HCT116 (cell line): Measurements from ENCODE around the gene TMEM63B. TPM values are rescaled to one million over a fixed set of nuclear protein-coding genes. Genes with fewer than 3 reads are reported as not detected.

ENCODE experiments used
- ATAC-seq: fragments of 200-7000 bp; cut with Tn5 transposase; 2 replicates; pipeline ENCODE4 v1.9.1; 2020; ENCODE audit warnings: mild to moderate bottlenecking, moderate library complexity
- BruUV-seq: library from RNA; stranded (reverse); fragments of 400-500 nt; replicated peaks from 2 replicates; lab custom pipeline; 2021; lab: Mats Ljungman, UMichigan
- CTCF ChIA-PET: fragments of 300-600 bp; sonication (Branson Sonifier 250); formaldehyde crosslinking; loops from one replicate; lab custom pipeline; 2021; ENCODE audit warnings: antibody characterized with exemption; lab: Charles Lee
- POLR2A ChIA-PET: fragments of 300-600, 350-600 bp; sonication (Branson Sonifier 250); formaldehyde crosslinking; loops from one replicate; lab custom pipeline; 2021; ENCODE audit warnings: antibody characterized with exemption; lab: Charles Lee
- RAD21 ChIA-PET, 2 experiments: fragments of 300-600 bp; sonication (Branson Sonifier 250); formaldehyde crosslinking; loops; one replicate each; lab custom pipeline; 2023; ENCODE audit warnings: low total read pairs in 2 of 2; ENCODE audit not compliant: uncharacterized antibody in 2 of 2, unreplicated experiment in 2 of 2, low non-redundant PET in 1 of 2; lab: Charles Lee
- DNase-seq: peaks from one replicate; pipeline ENCODE4 v3.0.0-alpha.2; 2010; ENCODE audit warnings: low read depth, low spot score
- H2AFZ ChIP-seq: fragments of 200-600 bp; shearing (Covaris generic), sonication (generic); 2 replicates; pipeline ENCODE4 v1.6.1; 2017; ENCODE audit warnings: low read depth, mixed run types, mixed read lengths, antibody characterized with exemption, low read length; ENCODE audit not compliant: poor library complexity, severe bottlenecking
- H3K27ac ChIP-seq: 2 replicates; pipeline ENCODE4 v1.5.1; 2012; ENCODE audit warnings: low read depth, low read length
- H3K27me3 ChIP-seq: fragments of 200-600 bp; sonication (generic); 2 replicates; pipeline ENCODE4 v1.6.1; 2016; ENCODE audit warnings: mixed run types, low read length, mixed read lengths; ENCODE audit not compliant: insufficient read depth
- H3K36me3 ChIP-seq, 2 experiments: fragments of 200-500 bp in 1 of 2; fragments of 200-600 bp in 1 of 2; sonication (Bioruptor generic) in 1 of 2; sonication (generic) in 1 of 2; 2 replicates each; pipeline versions ENCODE4 v1.5.1 to v1.6.1; 2014 to 2016; ENCODE audit warnings: low read length in 2 of 2, inconsistent platforms in 1 of 2, mixed read lengths in 1 of 2, mixed run types in 1 of 2; ENCODE audit not compliant: insufficient read depth in 2 of 2, control insufficient read depth in 1 of 2
- H3K4me1 ChIP-seq, 2 experiments: fragments of 200-600 bp in 1 of 2; sonication (generic) in 1 of 2; 2 replicates each; pipeline versions ENCODE4 v1.5.1 to v1.6.1; 2012 to 2017; ENCODE audit warnings: low read length in 2 of 2, inconsistent platforms in 1 of 2, mild to moderate bottlenecking in 1 of 2, mixed read lengths in 1 of 2, mixed run types in 1 of 2, moderate library complexity in 1 of 2; ENCODE audit not compliant: insufficient read depth in 2 of 2, control insufficient read depth in 1 of 2
- H3K4me2 ChIP-seq: fragments of 200-600 bp; sonication (generic); 2 replicates; pipeline ENCODE4 v1.6.1; 2017; ENCODE audit warnings: mixed run types, low read length, mixed read lengths
- H3K4me3 ChIP-seq, 2 experiments: fragments of 200-600 bp in 1 of 2; sonication (generic) in 1 of 2; replicated peaks in 1 of 2; 2 replicates each; pipeline ENCODE4 v1.5.1; 2011 to 2016; ENCODE audit warnings: low read length in 2 of 2, control low read depth in 1 of 2, low read depth in 1 of 2, mild to moderate bottlenecking in 1 of 2, mixed read lengths in 1 of 2, mixed run types in 1 of 2
- H3K79me2 ChIP-seq: fragments of 200-600 bp; sonication (generic); 2 replicates; pipeline ENCODE4 v1.6.1; 2017; ENCODE audit warnings: mild to moderate bottlenecking, mixed run types, low read length, moderate library complexity, mixed read lengths; ENCODE audit not compliant: insufficient read depth
- H3K9ac ChIP-seq: fragments of 200-600 bp; sonication (generic); 2 replicates; pipeline ENCODE4 v1.6.1; 2016; ENCODE audit warnings: low read length, mixed read lengths
- H3K9me2 ChIP-seq: fragments of 200-600 bp; sonication (generic), shearing (Covaris generic); 2 replicates; pipeline ENCODE4 v1.6.1; 2017; ENCODE audit warnings: mixed run types, mild to moderate bottlenecking, moderate library complexity; ENCODE audit not compliant: insufficient read depth
- H3K9me3 ChIP-seq, 2 experiments: fragments of 200-500 bp in 1 of 2; fragments of 200-600 bp in 1 of 2; sonication (Bioruptor generic) in 1 of 2; sonication (generic) in 1 of 2; 2 replicates each; pipeline ENCODE4 v1.6.1; 2014 to 2017; ENCODE audit warnings: low read length in 2 of 2, mixed read lengths in 2 of 2, inconsistent platforms in 1 of 2, low read depth in 1 of 2, mild to moderate bottlenecking in 1 of 2, mixed run types in 1 of 2, moderate library complexity in 1 of 2; ENCODE audit not compliant: control insufficient read depth in 1 of 2, insufficient read depth in 1 of 2
- H4K20me1 ChIP-seq: fragments of 200-600 bp; sonication (generic), shearing (Covaris generic); 2 replicates; pipeline ENCODE4 v1.6.1; 2017; ENCODE audit warnings: mixed run types, mild to moderate bottlenecking, moderate library complexity; ENCODE audit not compliant: insufficient read depth
- CBX3 ChIP-seq: IDR thresholded peaks from 2 replicates; pipeline ENCODE4 v1.6.1; 2012; ENCODE audit warnings: low read depth
- CEBPB ChIP-seq: IDR thresholded peaks from 2 replicates; pipeline ENCODE4 v1.6.1; 2012; ENCODE audit warnings: low read depth
- ELF1 ChIP-seq: IDR thresholded peaks from 2 replicates; pipeline ENCODE4 v1.6.1; 2012; ENCODE audit warnings: low read depth, borderline replicate concordance
- EZH2 ChIP-seq: fragments of 200-600 bp; sonication (generic); IDR thresholded peaks from 2 replicates; pipeline ENCODE4 v1.6.1; 2017; ENCODE audit warnings: antibody characterized with exemption, mixed run types
- EZH2phosphoT487 ChIP-seq: fragments of 200-600 bp; IDR thresholded peaks from 2 replicates; pipeline ENCODE4 v1.6.1; 2018; ENCODE audit warnings: antibody characterized with exemption, borderline replicate concordance
- FOSL1 ChIP-seq: IDR thresholded peaks from 2 replicates; pipeline ENCODE4 v1.6.1; 2012; ENCODE audit warnings: low read depth
- POLR2AphosphoS5 ChIP-seq: IDR thresholded peaks from 2 replicates; pipeline ENCODE4 v1.6.1; 2011; ENCODE audit warnings: mild to moderate bottlenecking, low read depth, low read length, moderate library complexity
- SIN3A ChIP-seq: IDR thresholded peaks from 2 replicates; pipeline ENCODE4 v1.6.1; 2012; ENCODE audit warnings: low read depth
- SP1 ChIP-seq: IDR thresholded peaks from 2 replicates; pipeline ENCODE4 v1.6.1; 2012; ENCODE audit warnings: low read depth
- TCF7L2 ChIP-seq: IDR thresholded peaks from 2 replicates; pipeline ENCODE4 v1.7.0; 2011; ENCODE audit warnings: borderline replicate concordance, inconsistent platforms; ENCODE audit not compliant: insufficient read depth, insufficient read length; ENCODE audit errors: extremely low read depth
- YY1 ChIP-seq: IDR thresholded peaks from 2 replicates; pipeline ENCODE4 v1.6.1; 2011; ENCODE audit warnings: low read length, low read depth, moderate library complexity, mild to moderate bottlenecking; ENCODE audit not compliant: insufficient replicate concordance; ENCODE audit errors: extremely low read depth
- ZBTB33 ChIP-seq: IDR thresholded peaks from 2 replicates; pipeline ENCODE4 v1.6.1; 2011; ENCODE audit warnings: mild to moderate bottlenecking, low read length, moderate library complexity; ENCODE audit not compliant: insufficient replicate concordance; ENCODE audit errors: extremely low read depth
- ZFX ChIP-seq: fragments of 450-650 bp; IDR thresholded peaks from 2 replicates; pipeline ENCODE4 v1.6.1; 2017
- ZNF274 ChIP-seq: fragments of 200-500 bp; sonication (Bioruptor generic); IDR thresholded peaks from 2 replicates; pipeline ENCODE4 v1.6.1; 2014; ENCODE audit warnings: mild to moderate bottlenecking, low read depth, low read length, inconsistent platforms
- intact Hi-C: fragments of 100-400 bp; cut with micrococcal nuclease; formaldehyde crosslinking; loops from 2 replicates; pipeline ENCODE4 v1.10.0; 2022
- total RNA-seq: library from RNA; stranded (reverse); gene quantifications from one replicate; pipeline ENCODE4 v1.2.1, GENCODE V29; 2021; ENCODE audit not compliant: unreplicated experiment
- TF ChIP-seq, protein P1 (sequence below): IDR thresholded peaks from 2 replicates; pipeline ENCODE4 v1.6.1; 2012
- TF ChIP-seq, protein P2 (sequence below): IDR thresholded peaks from 2 replicates; pipeline ENCODE4 v1.6.1; 2012

TMEM63B gene
- total RNA-seq, 1 experiment from 2014 or later = 58.2 TPM

DNA sequence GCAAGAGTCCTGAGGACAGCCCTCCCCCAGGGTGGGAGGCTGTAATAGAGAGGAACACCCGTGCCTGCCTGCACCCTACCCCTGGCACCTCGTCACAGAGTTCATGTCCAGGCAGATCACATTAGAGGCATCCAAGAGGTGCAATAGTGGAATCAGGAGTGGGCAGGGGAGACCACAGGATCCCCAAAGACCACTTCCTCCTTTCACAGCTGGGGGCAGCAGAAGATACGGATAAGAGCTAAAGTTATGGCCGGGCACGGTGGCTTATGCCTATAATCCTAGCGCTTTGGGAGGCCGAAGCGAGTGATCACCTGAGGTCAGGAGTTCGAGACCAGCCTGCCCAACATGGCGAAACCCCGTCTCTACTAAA is 29.8 kb downstream of the TMEM63B start:
- no peak overlapping the region for H2AFZ ChIP-seq
- H3K4me2 ChIP-seq = no peak overlapping the region
- no peaks in the 10 kb centered on the region for H3K79me2 ChIP-seq
- H3K4me1 ChIP-seq = peaks cover 0 to 14% of the 10 kb centered on the region in 2 experiments; a peak in 2 of 4 replicates
- ATAC-seq (no peak), DNase-seq (no peak)
- BruUV-seq = no TSS peak
- no peaks in the 10 kb centered on the region for H3K9me2 ChIP-seq
- ChIA-PET RAD21 (no interaction called here), POLR2A (no interaction called here), CTCF (interaction anchor here (1.0 to 1.6 kb wide), 2 partner anchors 15 to 80 kb away, joined by 5 to 6 read pairs; no protein-coding TSS in a partner anchor)
- no peaks in the 10 kb centered on the region for H3K27me3 ChIP-seq
- no peak overlapping the region for H3K4me3 ChIP-seq
- no peaks in the 10 kb centered on the region for H4K20me1 ChIP-seq
- TF ChIP-seq, protein P1, sequence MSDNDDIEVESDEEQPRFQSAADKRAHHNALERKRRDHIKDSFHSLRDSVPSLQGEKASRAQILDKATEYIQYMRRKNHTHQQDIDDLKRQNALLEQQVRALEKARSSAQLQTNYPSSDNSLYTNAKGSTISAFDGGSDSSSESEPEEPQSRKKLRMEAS = no peak
- TF ChIP-seq, protein P2, sequence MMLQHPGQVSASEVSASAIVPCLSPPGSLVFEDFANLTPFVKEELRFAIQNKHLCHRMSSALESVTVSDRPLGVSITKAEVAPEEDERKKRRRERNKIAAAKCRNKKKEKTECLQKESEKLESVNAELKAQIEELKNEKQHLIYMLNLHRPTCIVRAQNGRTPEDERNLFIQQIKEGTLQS = no peak
- no peak for TF ChIP-seq YY1
- TF ChIP-seq EZH2phosphoT487 = no peak
- TF ChIP-seq ZFX = no peak
- TF ChIP-seq ZNF274 = no peak
- TF ChIP-seq CBX3 = no peak
- TF ChIP-seq EZH2 = no peak
- no peak for TF ChIP-seq ELF1
- TF ChIP-seq CEBPB = no peak
- no peak for TF ChIP-seq SP1
- intact Hi-C loops = no loop called here
- no peak overlapping the region for H3K27ac ChIP-seq
- H3K9ac ChIP-seq = no peak overlapping the region
- H3K36me3 ChIP-seq = no peaks in the 10 kb centered on the region; a peak in 1 of 4 replicates
- H3K9me3 ChIP-seq = no peaks in the 10 kb centered on the region

DNA sequence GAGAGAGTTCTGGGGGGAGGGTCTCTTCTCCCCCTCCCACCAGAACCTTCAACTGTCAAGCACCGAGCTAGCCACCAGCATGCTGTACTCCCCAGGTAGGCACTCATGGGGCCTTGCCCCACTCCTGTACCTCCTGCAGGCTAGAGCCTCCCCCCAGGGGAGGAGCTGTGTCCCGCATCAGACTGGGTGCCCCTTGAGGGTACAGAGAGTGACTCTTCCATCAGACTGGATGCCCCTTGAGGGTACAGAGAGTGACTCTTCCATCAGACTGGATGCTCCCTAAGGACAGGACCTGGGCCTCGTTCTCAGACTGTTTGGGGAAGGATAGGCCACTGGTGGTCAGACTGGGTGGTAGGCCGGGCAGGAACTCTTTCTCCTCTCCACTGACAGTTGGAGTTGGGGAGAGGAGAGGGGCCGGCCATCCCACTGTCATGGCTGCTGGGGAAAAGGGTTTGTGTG is 31.4 kb downstream of the TMEM63B start, which contains the start of gene CAPN11:
CAPN11 (plus strand) TSS at position 51 of the 459 bp plus-strand sequence; CDS start at position 80, 29 bp downstream.
- no peak within 1 kb of the TSS for H3K27ac ChIP-seq
- H3K9me3 ChIP-seq = no peaks in the 10 kb centered on the region
- H3K36me3 ChIP-seq = no peaks in the 10 kb centered on the region; a peak in 1 of 4 replicates
- ATAC-seq (no peak), DNase-seq (no peak)
- no peak within 1 kb of the TSS for H2AFZ ChIP-seq
- CTCF ChIA-PET = no interaction called here
- no peak within 1 kb of the TSS for H3K4me2 ChIP-seq
- H4K20me1 ChIP-seq = no peaks in the 10 kb centered on the region
- RAD21 ChIA-PET = no interaction called here
- intact Hi-C loops = no loop called here
- H3K27me3 ChIP-seq = peaks cover under 1% of the 10 kb centered on the region; the same call in 1 of the 2 replicates
- peaks cover 0 to 15% of the 10 kb centered on the region in 2 experiments; a peak in 2 of 4 replicates for H3K4me1 ChIP-seq
- no peak within 1 kb of the TSS for H3K4me3 ChIP-seq
- POLR2A ChIA-PET = no interaction called here
- BruUV-seq = no TSS peak
- H3K79me2 ChIP-seq = no peaks in the 10 kb centered on the region
- no peak within 1 kb of the TSS for H3K9ac ChIP-seq
- no peaks in the 10 kb centered on the region for H3K9me2 ChIP-seq
- TF ChIP-seq ELF1 (no peak), FOSL1 (no peak), TCF7L2 (no peak), SIN3A (no peak), ZFX (no peak), ZBTB33 (no peak), POLR2AphosphoS5 (no peak), EZH2phosphoT487 (no peak)
- TF ChIP-seq, protein P1 = no peak
